Heart right ventricle (tissue), 16 donors: ENCODE results near the gene NACC2. TPM values are rescaled to one million over a fixed set of nuclear protein-coding genes. Genes with fewer than 3 reads are reported as not detected.
A peak's percentile ranks its signal among the peaks of the same experiment; 100 is the strongest.

Experiments used
- ATAC-seq, 8 donors: fragments of 200-7000 bp; cut with Tn5 transposase; one replicate each; pipeline ENCODE4 v1.9.1; 2020; ENCODE audit warnings: mild to moderate bottlenecking in 8 of 8, moderate library complexity in 8 of 8, moderate number of reproducible peaks in 1 of 8
- DNase-seq, 2 donors: peaks; one replicate each; pipeline ENCODE4 v3.0.0-alpha.2; 2020
- H3K27ac ChIP-seq, 10 donors: fragments of 200-600 bp; sonication (generic) in 2 of 10; one replicate each; pipeline versions ENCODE4 v1.5.0 to v1.8.0; 2020 to 2022; ENCODE audit warnings: mild to moderate bottlenecking in 3 of 10
- H3K27me3 ChIP-seq, 7 donors: fragments of 200-600 bp; one replicate each; pipeline ENCODE4 v1.8.0; 2021 to 2022; ENCODE audit warnings: mild to moderate bottlenecking in 2 of 7
- H3K36me3 ChIP-seq, 9 donors: fragments of 200-600 bp; sonication (generic) in 1 of 9; one replicate each; pipeline versions ENCODE4 v1.5.0 to v1.8.0; 2020 to 2022; ENCODE audit warnings: mild to moderate bottlenecking in 2 of 9
- H3K4me1 ChIP-seq, 9 donors: fragments of 200-600 bp; sonication (generic) in 1 of 9; one replicate each; pipeline versions ENCODE4 v1.5.0 to v1.8.0; 2020 to 2022; ENCODE audit warnings: mild to moderate bottlenecking in 4 of 9
- H3K4me3 ChIP-seq, 10 donors: fragments of 200-600 bp; sonication (generic) in 2 of 10; one replicate each; pipeline versions ENCODE4 v1.5.0 to v1.8.0; 2020 to 2022; ENCODE audit warnings: mild to moderate bottlenecking in 7 of 10, moderate library complexity in 2 of 10
- H3K9me3 ChIP-seq, 11 donors: fragments of 200-600 bp in 10 of 11; sonication (generic) in 2 of 11; one replicate each; pipeline versions ENCODE4 v1.5.0 to v1.8.0; 2013 to 2022; ENCODE audit warnings: mild to moderate bottlenecking in 2 of 11, control low read depth in 1 of 11, moderate library complexity in 1 of 11
- WGBS, 2 donors: extraction: QIAGEN DNeasy Blood & Tissue Kit; methylation state at CpG; one replicate each; pipeline ENCODE4 v1.1.7; 2013; ENCODE audit warnings: inconsistent platforms in 1 of 2; 5-methylcytosine and 5-hydroxymethylcytosine counted together
- intact Hi-C, 10 donors: fragments of 100-400 bp; cut with DNase I; formaldehyde crosslinking; loops; one replicate each; pipeline versions ENCODE4 v1.11.1 to v1.14.2; 2022
- polyA plus RNA-seq, 2 donors: library from polyadenylated mRNA; stranded (reverse); fragments of 200-250 nt; gene quantifications; one replicate each; pipeline ENCODE4 v1.2.3, GENCODE V29; 2013
- total RNA-seq, 10 donors: library from RNA; stranded (reverse); fragmentation: NEBNext Ultra II Directional in 3 of 10; extraction: Animal tissue kit (Norgen Biotek cat#: 25700) in 3 of 10; gene quantifications; one replicate each; pipeline versions ENCODE4 v1.2.1 to v1.2.4, GENCODE V29; 2021 to 2023
- TF ChIP-seq, protein P1 (sequence below), 9 donors: fragments of 200-600 bp; sonication (generic) in 2 of 9; IDR thresholded peaks; one replicate each; pipeline versions ENCODE4 v1.5.0 to v1.8.0; 2021 to 2022; ENCODE audit warnings: antibody characterized with exemption in 9 of 9, mild to moderate bottlenecking in 5 of 9, moderate library complexity in 1 of 9
- donor health status: Arrhythmogenic right ventricular cardiomyopathy.
- donor health status: ischemic (EF 13 %, LVEDD 7.1; RV severe dilation, severe dysfunction).
- donor health status: healthy with polysubstance abuse.
- donor health status: DM: no; HTN: yes; CAD: no.
- donor health status: DM: no; HTN: no; CAD: no.
- donor health status: ischemic (EF 25% LVEDD 6.9; RV normal size, moderate dysfunction).
- donor health status: ischemic (EF 25% LVEDD 5.7; RV mildly dilated, moderate dysfunction).
- donor health status: healthy.
- donor health status: DM: yes; HTN: yes; CAD: no.
- donor health status: Ischemic cardiomyopathy.
- donor health status: ischemic (EF 35%, LVEDD 5.7; RV mildly dilated, moderate dysfunction).
- donor health status: nonischemic (EF 11% LVEDD 7.7; RV severe dilation, severe dysfunction).
- donor health status: DM: yes; HTN: yes; CAD: no.
- donor health status: PGD.
- donor health status: ischemic (EF 29% LVEDD 5.4; RV normal size, mild dysfunction).
- donor health status: nonischemic (EF 23%, LVEDD 6.1; RV moderate dilation, normal function).

Gene NACC2
- total and polyA plus RNA-seq, 12 donors = 15.6 to 55.1 (median 39.7) TPM

DNA sequence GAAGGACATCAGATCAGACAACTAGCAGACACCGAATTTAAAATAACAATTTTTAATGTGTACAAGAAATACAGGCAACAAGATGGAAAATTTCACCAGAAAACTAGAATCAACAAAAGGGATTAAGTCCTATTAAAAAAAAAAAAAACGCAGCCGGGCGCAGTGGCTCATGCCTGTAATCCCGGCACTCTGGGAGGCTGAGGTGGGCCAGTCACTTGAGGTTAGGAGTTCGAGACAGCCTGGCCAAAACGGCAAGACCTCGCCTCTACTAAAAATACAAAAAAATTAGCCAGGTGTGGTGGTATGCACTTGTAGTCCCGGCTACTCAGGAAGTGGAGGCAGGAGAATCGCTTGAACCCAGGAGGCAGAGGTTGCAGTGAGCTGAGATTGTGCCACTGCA lies 69.6 kb downstream of the NACC2 start:
- Histone ChIP-seq H3K36me3 (peaks cover 0 to 18% (median 6%) of the 10 kb centered on the region in 9 donors), H3K9me3 (no peaks in the 10 kb centered on the region), H3K4me3 (no peak overlapping the region), H3K27me3 (no peaks in the 10 kb centered on the region), H3K27ac (no peak overlapping the region), H3K4me1 (peaks cover 0 to 35% (median 18%) of the 10 kb centered on the region in 9 donors)
- DNase-seq (no peak), ATAC-seq (no peak)
- TF ChIP-seq, protein P1, sequence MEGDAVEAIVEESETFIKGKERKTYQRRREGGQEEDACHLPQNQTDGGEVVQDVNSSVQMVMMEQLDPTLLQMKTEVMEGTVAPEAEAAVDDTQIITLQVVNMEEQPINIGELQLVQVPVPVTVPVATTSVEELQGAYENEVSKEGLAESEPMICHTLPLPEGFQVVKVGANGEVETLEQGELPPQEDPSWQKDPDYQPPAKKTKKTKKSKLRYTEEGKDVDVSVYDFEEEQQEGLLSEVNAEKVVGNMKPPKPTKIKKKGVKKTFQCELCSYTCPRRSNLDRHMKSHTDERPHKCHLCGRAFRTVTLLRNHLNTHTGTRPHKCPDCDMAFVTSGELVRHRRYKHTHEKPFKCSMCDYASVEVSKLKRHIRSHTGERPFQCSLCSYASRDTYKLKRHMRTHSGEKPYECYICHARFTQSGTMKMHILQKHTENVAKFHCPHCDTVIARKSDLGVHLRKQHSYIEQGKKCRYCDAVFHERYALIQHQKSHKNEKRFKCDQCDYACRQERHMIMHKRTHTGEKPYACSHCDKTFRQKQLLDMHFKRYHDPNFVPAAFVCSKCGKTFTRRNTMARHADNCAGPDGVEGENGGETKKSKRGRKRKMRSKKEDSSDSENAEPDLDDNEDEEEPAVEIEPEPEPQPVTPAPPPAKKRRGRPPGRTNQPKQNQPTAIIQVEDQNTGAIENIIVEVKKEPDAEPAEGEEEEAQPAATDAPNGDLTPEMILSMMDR (IDR thresholded peaks at IDR 0.05) = no peak
- WGBS, 2 donors = 92 to 96% methylated on average over 10 of the region's 10 CpGs
- intact Hi-C loops = no loop called here

DNA sequence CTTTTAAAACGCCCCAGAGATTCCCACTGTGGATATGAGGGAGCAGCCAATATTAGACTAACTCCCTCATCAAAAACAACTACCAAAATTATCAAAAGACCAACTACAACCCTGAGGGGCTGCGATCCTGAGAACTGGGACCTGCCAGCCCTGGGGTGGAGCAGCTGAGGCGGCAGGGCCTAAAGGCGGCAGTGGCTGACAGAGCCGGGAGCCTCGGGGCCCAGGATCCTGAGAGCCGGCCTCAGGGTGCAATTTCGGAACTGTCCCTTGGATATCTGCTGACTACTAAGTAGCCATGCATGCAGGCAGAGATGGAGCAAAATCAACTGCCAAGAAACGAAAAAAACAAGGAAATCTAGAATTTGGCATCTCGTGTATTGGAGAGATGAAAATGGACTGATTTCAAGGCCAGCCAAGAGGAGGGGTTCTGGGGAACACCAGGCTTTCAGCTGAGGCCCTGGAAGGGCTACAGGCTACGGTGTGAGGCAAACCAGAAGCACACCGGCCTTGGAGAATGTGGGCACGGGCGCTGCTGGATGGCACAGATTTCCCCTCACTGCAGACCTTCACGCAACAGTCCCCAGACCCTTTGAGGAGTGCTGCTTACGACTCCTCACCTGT lies 70.3 kb downstream of the NACC2 start:
- Histone ChIP-seq H3K4me3 (no peak overlapping the region), H3K4me1 (peaks cover 0 to 35% (median 18%) of the 10 kb centered on the region in 9 donors), H3K36me3 (peaks cover 0 to 16% (median 6%) of the 10 kb centered on the region in 9 donors), H3K27ac (peak overlapping the region in 4 of 10 donors; percentile 3 to 20 (median 10)), H3K27me3 (no peaks in the 10 kb centered on the region), H3K9me3 (no peaks in the 10 kb centered on the region)
- 72 to 77% methylated on average over 16 of the region's 16 CpGs for WGBS, 2 donors
- TF ChIP-seq, protein P1 (IDR thresholded peaks at IDR 0.05) = no peak
- no peak for ATAC-seq
- DNase-seq = peak in 1 of 2 donors; percentile 14
- intact Hi-C loops = no loop called here

DNA sequence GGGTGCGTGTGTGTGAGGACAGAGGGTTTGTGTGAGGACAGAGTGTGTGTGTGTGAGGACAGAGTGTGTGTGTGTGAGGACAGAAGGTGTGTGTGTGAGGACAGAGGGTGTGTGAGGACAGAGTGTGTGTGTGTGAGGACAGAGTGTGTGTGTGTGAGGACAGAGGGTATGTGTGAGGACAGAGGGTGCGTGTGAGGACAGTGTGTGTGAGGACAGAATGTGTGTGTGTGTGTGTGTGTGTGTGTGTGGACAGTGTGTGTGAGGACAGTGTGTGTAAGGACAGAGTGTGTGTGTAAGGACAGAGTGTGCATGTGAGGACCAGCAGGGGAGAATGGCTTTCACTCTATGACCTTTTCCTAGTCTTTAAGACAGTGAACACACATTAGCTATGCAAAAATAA lies 70.8 kb downstream of the NACC2 start:
- peak in 1 of 8 donors; percentile 44 for ATAC-seq
- DNase-seq = no peak
- TF ChIP-seq, protein P1 (IDR thresholded peaks at IDR 0.05) = no peak
- Histone ChIP-seq H3K9me3 (no peaks in the 10 kb centered on the region), H3K27ac (peak overlapping the region in 3 of 10 donors; percentile 3 to 20 (median 10)), H3K36me3 (peaks cover 0 to 13% (median 3%) of the 10 kb centered on the region in 9 donors), H3K4me3 (no peak overlapping the region), H3K4me1 (peaks cover 0 to 35% (median 18%) of the 10 kb centered on the region in 9 donors), H3K27me3 (no peaks in the 10 kb centered on the region)
- WGBS, 2 donors = 48 to 50% methylated on average over 2 of the region's 2 CpGs
- intact Hi-C loops = no loop called here

DNA sequence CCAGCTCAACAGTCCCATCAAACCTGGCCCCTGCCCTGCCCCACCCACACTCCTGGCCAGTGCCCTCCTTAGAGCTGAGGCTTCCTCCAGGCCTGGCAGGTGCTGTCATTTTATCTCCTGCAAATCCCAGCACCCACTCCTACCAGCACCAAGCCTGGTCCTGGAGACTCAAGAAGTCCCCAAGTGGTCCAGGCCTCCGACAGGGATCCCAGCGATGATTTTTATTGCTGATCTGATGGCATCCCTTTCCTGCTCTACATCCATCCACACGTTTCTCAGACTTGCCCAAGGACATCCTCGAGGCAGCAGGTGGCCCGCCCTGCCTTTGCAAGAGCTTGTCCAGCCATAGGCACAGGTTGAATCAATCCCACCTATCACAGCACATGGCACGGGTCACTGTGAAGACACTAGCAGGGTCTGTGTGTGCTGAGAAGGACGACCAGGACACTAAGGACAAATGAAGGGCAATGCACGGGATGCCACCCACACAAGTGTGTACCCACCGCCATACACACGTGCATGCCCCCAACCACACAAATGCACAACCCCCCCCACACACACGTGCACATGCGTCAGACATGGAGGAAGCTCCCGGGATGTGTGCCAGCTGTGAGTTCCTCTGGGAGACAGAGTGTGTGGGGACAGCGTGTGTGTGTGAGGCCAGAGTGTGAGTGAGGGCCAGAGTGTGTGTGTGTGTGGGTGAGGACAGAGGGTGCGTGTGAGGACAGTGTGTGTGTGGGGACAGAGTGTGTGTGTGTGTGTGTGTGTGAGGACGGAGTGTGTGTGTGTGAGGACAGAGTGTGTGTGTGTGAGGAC lies 71.5 kb downstream of the NACC2 start:
- Histone ChIP-seq H3K27me3 (no peaks in the 10 kb centered on the region), H3K36me3 (peaks cover 0 to 10% (median 0%) of the 10 kb centered on the region in 9 donors), H3K9me3 (no peaks in the 10 kb centered on the region), H3K27ac (peak overlapping the region in 3 of 10 donors; percentile 10 to 71 (median 23)), H3K4me3 (no peak overlapping the region), H3K4me1 (peaks cover 0 to 35% (median 24%) of the 10 kb centered on the region in 9 donors)
- intact Hi-C loops = no loop called here
- peak; percentile 58 to 86 (median 78) for ATAC-seq
- WGBS, 2 donors = 30 to 33% methylated on average over 16 of the region's 16 CpGs
- TF ChIP-seq, protein P1 (IDR thresholded peaks at IDR 0.05) = no peak
- DNase-seq = peak; percentile 75 to 82
